GM18519 (cell line): ENCODE measurements around the gene UCKL1.
A peak's percentile ranks its signal among the peaks of the same experiment; 100 is the strongest.
"Not testable (repeated sequence)": the region's sequence is repeated elsewhere in the genome, so short reads cannot be mapped to it uniquely, and the experiment has no call there.

Source experiments
- ATAC-seq: cut with Tn5 transposase; IDR thresholded peaks from one replicate; pipeline ENCODE4 v1.9.1; 2021; ENCODE audit warnings: mild to moderate bottlenecking, moderate library complexity; ENCODE audit not compliant: unreplicated experiment, low FRiP score

UCKL1 gene

GRCh38 chr20:63960654-63961621 is 4.7 kb upstream of the UCKL1 start:
- not testable (repeated sequence) for ATAC-seq

DNA sequence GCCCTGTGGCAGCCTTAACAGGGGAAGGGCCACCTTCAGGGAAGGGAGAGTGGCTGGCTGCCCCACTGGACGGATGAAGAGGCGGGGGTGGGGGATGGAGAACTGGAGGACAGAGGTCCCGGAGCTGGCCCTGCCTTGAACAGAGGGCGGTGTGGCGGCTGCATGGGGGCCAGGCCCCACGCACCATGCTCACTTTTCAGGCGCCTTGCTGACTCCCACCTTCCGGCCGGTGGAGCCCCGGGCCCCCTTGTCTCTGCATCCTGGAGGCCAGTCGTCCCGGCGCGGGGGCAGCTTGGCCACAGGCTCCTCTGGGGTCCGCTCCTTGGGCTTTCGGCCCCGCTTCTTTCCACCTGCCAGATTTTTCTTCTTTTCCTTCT is 3.5 kb upstream of the UCKL1 start:
- ATAC-seq = no peak

DNA sequence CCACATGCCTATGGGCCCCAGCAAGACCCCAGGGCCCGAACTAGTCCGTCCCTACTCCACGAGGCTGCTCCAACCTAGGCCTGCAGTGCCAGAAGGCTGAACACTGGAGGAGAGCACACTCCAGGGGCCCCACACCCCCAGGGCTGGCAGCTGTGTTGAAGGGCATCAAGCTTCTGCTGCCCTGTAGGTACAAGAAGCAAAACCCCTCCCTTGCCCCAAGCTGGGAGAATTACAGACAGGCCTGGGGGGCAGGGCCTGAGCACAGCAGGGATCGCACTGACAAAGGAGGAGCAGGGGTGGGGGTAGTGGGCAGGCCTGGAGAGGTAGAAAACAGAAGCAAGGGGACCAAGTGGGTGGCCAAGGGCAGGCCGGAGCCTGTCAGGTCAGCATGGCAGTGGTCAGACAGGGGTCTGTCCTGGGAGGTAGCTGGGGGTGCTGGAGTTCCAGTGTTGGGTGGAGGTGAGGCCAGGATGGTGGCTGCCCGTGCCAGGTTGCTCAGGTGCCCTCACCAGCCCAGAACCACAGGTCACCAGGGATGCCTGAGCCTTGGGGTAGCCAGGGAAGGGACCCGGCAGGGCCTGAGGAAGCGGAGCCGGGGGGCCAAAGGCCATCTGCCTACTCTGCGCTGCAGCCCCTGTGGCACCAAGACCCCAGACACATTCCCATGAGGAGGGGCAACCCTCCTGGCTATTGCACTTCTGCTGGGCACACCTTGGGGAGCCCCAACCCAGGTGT is 2.9 kb upstream of the UCKL1 start:
- ATAC-seq = no peak

GRCh38 chr20:63958471-63958870 is 2.3 kb upstream of the UCKL1 start:
- ATAC-seq = no peak

GRCh38 chr20:63957690-63958441 is 1.6 kb upstream of the UCKL1 start:
- no peak for ATAC-seq

GRCh38 chr20:63957004-63957689 is 931 bp upstream of the UCKL1 start:
- ATAC-seq = no peak

DNA sequence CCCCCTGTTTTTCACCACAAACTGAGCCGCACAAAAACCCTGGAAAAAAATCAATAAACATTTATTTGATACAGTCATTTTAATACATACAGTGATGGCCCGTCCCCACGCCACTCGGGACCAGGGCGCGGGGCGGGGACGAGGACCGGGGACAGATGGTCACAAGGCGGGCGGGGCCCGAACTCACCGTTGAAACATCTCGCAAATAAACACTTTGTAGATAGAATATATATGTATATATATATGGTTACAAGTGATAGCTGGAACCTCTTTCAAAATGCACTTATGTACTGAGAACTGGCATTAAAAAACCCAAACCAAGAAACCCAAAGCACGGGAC is 418 bp upstream of the UCKL1 start:
- ATAC-seq = peak; percentile 7

GRCh38 chr20:63955281-63955826 is 862 bp downstream of the UCKL1 start:
- ATAC-seq = no peak

GRCh38 chr20:63953764-63954429 is 2.3 kb downstream of the UCKL1 start:
- no peak for ATAC-seq

- ATAC-seq = no peak
Measured at GRCh38 chr20:63952769-63953168, 3.4 kb downstream of the UCKL1 start.

- no peak for ATAC-seq
Measured at GRCh38 chr20:63952210-63952535, 4.0 kb downstream of the UCKL1 start.

- no peak for ATAC-seq
Measured at GRCh38 chr20:63951398-63952209, 4.6 kb downstream of the UCKL1 start.

DNA sequence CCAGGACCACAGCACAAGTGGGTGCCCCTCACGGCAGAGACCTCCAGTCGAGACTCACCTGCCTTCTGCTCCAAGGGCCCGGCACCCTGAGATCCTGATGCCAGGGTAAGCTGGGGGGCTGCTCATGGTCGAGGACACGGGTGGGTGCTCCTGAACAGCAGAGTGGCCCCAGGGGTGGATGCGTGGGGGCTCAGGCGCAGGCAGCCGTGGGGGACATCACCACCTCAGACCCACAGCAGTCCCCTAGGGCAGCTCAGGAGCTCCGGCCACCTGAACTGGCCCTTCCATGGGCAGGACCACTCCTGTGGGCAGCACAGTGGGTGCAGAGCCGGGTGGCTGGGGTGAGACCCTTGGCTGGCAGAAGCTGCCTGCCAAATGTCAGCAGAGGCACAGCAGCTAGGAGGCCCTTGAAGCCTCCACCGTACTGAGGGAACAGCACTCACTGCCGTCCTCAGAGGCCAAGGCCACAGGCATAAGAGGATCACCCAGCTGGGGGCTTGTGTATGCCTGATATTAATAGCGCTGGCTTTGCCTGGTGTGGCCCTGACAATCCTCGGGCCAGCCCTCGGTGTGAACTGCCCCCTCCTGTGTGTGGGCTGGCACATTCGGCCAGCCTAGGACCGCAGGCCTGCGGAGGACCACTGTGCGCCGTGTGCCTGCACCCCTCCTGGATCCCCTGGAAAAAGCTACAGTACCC is 5.4 kb downstream of the UCKL1 start:
- ATAC-seq = no peak

- no peak for ATAC-seq
Measured at GRCh38 chr20:63947638-63948456, 8.4 kb downstream of the UCKL1 start.

DNA sequence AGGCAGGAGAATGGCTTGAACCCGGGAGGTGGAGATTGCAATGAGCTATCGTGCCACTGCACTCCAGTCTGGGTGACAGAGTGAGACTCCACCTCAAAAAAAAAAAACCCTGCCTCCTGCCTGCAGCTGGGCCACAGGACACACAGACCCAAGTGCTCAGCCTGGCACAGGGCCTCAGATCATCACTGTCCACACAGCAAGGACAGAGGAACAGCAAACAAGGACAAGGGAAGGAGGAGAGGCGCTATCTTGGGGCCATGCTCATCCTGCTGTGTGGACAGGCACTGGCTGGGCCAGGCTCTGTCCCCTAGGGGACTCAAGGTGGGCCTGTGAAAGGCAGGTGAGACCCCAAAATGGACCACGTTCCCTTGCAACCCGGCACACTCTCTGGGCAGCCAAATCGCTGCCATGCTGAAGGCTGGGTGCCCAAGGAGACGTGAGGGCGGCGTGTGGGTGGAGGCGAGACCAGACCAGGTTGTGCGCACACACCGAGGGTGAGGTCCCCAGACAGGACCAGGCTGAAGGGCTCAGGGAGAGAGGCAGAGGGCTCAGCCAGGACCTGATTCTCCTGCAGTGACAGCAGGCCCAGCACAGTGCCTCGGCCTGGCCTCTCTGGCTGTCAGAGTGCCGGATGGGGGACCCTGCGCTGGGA is 9.1 kb downstream of the UCKL1 start:
- no peak for ATAC-seq

GRCh38 chr20:63945921-63946920 is 10.0 kb downstream of the UCKL1 start:
- no peak for ATAC-seq
